Amniotic stem cell (primary cell): ENCODE data around the gene ARL2BP.
A peak's percentile ranks its signal among the peaks of the same experiment; 100 is the strongest.
"Not testable (repeated sequence)": the region's sequence is repeated elsewhere in the genome, so short reads cannot be mapped to it uniquely, and the experiment has no call there.

Experiments used
- DNase-seq: peaks from one replicate; lab custom pipeline; 2025; lab: John Stamatoyannopoulos, UW

ARL2BP gene

DNA sequence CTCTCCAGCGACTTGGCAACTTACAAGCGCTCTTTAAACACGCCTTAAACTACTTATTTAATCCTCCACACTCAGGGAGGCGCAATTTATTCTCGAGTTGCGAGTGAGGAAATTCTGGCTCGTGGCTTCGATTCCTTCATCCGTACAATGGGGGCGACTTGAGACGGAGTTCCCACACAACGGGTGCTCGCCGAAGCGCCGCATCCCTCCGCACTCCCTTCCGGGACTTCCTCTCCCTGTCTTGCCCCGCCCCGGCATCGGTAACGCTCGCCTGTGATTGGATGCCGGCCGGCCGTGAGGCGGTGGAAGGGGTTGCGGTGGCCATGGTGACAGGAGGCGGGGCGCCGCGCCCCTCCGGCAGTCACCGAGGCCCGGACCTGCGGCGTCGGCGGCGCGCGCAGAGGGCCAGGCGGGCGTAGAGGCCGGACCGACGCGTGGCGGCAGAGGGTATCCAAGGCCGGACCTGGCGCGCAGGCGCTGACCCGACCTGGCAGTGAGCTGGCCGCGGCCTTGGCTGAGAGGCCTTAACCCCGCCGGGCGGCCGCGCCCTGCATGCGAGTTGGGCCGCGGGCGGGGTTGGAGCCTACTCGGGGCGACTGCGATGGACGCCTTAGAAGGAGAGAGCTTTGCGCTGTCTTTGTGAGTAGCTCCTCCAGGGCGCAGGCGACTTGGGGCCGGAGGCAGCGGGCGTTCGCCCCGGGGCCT is at the start of gene ARL2BP:
ARL2BP (plus strand) TSS at position 493 of the 705 bp plus-strand sequence; CDS start at position 602, 109 bp downstream.
- DNase-seq = peak; percentile 95

DNA sequence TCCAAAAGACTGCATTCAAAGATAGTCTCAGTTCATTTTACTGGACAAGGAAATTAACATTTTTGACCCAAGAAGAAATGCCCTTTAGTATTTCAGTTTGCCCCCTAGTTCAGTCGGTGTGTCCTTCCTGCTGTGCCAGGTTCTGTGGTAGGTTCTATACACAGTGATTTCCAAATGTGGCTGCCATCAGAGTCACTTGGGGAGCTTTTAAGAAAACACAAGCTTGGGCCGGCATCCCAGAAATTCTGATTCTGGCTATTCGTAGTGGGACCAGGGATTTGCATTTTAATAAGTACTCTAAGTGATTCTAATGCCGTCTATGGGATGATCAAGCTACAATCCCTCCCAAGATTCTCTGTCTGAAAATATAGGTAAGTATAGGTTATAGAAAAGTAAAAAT is 48.8 kb upstream of the ARL2BP start:
- DNase-seq = no peak

DNA sequence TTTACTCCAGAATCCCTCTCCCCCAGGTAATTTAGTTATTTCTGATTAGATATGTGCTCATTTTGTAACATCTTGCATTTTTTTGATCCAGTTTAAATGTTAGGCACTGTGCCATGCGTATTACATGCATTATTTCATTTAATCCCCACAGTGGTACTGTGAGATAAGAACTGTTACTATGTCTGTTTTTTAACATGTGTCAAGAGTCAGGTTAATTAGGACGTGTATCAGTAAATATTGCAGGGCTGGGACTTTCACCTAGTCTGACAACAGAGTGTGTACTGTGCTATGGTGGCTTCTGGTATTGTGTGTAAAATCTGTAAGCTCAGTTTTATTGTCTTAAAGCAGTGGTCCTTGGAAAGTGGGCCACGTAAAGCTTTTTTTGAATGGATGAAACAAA is 48.3 kb upstream of the ARL2BP start:
- DNase-seq = no peak

DNA sequence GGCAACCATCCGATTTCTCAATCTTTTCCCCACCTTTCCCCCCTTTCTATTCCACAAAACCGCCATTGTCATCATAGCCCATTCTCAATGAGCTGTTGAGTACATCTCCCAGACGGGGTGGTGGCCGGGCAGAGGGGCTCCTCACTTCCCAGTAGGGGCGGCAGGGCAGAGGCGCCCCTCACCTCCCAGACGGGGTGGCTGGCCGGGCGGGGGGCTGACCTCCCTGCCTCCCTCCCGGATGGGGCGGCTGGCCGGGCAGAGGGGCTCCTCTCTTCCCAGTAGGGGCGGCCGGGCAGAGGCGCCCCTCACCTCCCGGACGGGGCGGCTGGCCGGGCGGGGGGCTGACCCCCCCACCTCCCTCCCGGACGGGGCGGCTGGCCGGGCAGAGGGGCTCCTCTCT is 44.7 kb upstream of the ARL2BP start:
- DNase-seq = not testable (repeated sequence)

DNA sequence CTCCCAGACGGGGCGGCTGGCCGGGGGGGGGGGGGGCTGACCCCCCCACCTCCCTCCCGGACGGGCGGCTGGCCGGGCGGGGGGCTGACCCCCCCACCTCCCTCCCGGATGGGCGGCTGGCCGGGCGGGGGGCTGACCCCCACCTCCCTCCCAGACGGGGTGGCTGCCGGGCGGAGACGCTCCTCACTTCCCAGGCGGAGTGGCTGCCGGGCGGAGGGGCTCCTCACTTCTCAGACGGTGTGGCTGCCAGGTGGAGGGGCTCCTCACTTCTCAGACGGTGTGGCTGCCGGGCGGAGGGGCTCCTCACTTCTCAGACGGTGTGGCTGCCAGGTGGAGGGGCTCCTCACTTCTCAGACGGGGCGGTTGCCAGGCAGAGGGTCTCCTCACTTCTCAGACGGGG is 44.1 kb upstream of the ARL2BP start:
- DNase-seq = not testable (repeated sequence)

DNA sequence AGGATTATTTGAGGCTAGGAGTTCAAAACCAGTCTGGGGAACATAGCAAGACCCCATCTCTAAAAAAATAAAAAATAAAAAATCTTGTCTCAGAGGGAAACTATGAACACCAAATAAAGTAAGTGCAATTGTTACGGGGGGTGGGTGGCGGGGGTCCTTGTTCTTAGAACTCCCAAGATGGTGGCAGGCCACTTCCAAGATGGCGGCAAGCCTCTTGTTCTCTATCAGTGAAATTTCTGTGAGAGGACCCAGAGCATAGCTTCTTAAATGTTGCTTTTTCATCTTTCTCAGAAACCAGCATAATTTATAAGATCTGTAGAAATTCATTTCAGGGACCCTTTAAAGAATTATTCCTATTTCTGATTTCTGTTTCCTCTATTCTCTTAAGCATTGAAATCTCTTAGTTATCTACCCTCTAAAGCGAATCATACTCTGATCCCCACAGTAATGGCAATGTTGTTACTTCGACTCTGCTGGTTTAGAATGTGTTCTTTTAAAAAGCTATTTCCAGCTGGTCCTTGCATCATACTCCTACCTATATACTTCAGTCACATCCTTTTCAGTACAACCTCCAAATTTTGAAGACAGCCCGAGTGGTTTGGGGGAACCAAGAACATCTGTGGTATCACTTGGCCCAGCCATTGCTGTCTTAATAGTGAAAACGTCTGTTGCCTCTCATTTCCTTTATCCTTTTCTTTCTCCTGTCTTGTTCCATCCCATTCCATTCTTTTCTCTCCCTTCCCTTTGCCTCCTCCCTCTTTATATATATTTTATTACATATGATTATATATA is 42.8 kb upstream of the ARL2BP start:
- DNase-seq = no peak

DNA sequence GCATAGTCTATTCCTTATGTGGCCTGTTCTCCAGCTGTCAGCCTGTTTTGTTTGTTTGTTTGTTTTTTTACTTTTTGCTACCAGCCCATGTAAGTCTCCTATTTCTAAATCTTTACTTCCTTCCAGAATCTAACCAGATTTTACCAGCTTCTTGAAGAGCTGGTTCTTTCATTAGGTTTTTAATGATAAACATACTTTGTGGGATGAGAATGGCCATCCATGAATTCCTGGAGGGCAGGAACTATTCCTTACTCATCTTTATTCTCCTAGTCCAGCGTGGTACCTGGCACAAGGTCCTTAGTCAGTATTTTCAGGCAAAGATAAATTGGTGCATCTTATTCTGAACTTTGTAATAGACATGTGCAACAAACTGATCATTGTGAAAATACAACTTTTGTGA is 41.6 kb upstream of the ARL2BP start:
- no peak for DNase-seq

DNA sequence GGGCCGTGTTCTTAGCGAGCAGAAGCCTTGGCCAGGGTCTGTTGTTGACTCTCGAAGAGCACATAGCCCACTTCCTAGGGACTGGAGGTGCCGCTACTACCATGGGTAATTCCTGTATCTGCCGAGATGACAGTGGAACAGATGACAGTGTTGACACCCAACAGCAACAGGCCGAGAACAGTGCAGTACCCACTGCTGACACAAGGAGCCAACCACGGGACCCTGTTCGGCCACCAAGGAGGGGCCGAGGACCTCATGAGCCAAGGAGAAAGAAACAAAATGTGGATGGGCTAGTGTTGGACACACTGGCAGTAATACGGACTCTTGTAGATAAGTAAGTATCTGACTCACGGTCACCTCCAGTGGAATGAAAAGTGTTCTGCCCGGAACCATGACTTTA is 40.4 kb upstream of the ARL2BP start:
- DNase-seq = no peak

DNA sequence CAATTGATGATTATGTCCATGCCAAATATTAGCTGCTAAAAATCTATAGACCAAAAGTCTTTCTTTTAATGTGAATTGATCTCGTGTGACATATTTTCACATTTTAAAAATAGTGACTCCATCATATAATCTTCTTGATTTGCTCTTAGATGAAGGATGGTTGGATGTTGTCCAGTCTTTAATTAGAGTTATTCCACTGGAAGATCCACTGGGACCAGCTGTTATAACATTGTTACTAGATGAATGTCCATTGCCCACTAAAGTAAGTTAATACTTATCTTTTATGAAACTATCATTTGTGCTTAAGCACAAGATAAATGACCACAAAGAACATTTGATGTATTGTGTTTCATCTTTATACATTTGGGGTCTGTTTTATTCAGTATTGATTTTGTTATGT is 36.1 kb upstream of the ARL2BP start:
- no peak for DNase-seq

DNA sequence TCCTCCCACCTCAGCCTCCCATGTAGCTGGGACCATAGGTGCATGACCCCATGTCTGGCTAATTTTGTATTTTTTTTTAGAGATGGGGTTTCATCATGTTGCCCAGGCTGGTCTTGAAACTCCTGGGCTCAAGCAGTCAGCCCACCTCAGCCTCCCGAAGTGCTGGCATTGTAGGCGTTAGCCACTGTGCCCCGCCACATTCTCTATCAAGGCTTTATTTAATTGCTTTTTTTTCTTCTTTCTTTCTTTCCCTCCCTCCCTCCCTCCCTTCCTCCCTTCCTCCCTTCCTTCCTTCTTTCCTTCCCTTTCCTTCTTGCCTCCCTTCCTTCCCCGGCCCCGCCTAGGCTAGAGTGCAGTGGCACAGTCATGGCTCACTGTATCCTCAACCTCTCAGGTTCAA is 35.3 kb upstream of the ARL2BP start:
- DNase-seq = no peak

DNA sequence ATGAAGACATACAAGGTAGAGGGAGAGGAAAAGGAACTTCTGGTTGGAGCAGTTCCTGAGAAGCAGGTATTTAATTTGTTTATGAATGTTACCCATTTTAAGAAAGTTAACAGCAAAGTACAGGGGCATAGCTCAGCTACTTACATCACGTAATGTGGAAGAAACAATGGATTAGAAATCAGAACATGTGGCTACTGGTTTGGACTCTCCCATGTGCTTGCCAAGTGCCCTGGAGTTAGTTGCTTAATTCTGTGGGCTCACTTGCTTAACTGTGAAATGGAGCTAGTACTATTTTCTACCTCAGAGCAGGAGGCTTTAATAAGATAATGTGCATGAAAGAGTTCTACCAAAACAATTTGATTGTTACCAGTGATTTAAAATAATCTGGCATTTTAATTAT is 31.6 kb upstream of the ARL2BP start:
- DNase-seq = no peak

DNA sequence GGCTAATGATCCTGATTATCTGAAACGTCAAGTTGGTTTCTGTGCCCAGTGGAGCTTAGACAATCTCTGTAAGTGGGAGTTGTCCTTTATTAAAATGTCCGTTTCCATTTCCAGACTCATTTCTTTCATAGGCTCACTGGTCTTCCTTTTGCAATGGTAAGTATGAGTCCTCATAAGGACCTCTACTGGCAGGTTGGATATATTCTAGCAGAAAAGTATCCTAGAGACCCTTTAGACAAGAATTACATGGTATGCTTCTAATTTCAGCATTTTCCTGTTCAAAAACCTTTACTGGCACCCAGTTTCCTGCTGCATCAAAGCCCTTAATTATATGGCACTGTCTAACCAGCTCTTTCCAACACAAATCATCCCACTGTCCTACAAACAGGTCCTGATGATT is 28.1 kb upstream of the ARL2BP start:
- DNase-seq = no peak

DNA sequence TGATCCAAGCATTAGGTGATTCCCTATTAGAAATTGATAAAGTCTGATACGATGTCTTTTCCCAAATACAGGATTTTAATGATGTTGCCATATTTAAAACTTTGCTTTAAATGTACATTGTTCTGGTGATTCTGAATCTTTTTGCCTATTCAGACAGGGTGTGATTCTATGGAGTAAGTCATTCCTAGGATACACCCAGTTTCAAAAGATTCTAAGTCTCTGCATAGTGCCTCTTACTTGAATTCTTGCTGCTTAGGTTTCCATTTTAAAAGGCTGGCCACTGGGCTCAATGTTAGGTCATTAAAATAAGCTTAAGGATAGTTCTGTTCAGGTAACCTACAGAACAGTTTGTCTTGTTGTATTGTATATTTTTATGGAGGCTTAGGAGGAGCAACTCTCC is 22.0 kb upstream of the ARL2BP start:
- DNase-seq = no peak

DNA sequence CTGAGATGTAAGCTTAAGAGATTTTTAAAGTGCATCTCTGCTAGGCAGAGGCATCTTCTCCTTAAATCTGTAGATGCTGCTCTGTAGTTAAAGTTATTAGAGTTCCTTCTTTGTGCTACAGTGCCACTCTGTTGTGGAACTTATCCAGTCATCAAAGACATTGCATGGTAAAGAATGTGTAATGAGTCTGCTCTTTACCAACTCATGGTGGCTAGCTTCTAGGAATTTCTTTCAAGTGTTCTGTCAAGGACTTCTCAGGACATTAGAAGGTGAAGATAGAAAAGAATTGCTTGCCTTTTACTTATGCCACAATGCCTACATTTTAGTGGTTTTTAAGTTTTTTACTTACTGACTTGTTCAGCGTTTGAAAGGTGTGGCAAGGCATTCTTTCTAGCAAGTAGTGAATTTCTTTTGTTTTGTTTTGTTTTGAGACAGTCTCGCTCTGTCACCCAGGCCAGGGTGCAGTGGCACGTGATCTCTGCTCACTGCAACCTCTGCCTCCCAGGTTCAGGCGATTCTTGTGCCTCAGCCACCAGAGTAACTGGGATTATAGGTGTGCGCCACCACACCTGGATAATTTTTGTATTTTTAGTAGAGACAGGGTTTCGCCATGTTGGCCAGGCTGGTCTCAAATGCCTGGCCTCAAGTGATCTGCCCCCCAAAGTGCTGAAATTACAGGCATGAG is 20.3 kb upstream of the ARL2BP start:
- DNase-seq = no peak

DNA sequence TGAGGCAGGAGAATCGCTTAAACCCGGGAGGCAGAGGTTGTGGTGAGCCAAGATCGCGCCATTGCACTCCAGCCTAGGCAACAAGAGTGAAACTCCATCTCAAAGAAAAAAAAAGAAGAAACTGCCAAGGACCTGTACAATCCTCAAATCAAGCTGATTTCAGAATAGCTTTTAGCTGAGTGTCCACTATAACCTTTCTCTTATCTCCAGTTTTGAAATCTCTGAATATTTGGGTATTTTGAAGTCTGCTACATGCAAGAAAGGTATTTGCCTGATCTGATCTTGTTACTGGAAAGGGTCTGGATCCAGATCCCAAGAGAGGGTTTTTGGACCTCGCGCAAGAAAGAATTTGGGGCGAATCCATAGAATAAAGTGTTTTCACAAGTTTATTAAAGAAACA is 19.1 kb upstream of the ARL2BP start:
- no peak for DNase-seq

DNA sequence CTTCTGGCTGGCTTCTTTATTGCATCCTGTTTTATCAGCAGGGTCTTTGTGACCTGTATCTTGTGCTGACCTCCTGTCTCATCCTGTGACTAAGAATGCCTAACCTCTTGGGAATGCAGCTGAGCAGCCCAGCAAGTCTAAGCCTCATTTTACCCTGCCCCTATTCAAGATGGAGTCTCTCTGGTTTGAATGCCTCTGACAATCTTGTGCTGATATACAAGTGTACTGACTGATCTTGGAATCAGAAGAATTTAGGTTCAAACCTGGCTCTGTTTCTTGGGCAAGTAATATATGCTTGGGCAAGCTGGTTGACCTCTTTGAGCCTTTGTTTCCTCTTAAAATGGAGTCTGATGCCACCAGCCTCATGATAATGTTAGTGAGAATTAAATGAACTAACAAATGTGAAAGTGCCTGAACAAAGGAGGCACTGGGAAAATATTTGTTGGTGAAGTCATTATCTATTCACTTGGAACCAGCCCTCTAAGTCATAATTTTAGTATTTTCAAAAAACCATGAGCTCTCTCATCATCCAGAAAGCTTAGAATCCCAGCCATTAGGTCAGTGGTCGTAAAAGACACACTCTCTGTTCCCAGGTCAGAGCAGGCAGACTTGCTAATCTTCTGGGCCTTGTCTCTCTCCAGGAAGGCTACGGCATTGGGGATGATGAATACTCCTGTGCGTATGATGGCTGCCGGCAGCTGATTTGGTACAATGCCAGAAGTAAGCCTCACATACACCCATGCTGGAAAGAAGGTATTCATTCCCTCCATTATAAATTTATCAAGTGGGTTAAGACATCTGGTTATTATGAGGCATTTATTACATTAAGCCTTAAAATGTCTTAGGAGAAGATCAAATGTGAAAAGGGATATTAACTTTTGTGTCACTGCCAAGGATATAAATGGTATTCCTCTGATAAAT is 18.1 kb upstream of the ARL2BP start:
- no peak for DNase-seq

DNA sequence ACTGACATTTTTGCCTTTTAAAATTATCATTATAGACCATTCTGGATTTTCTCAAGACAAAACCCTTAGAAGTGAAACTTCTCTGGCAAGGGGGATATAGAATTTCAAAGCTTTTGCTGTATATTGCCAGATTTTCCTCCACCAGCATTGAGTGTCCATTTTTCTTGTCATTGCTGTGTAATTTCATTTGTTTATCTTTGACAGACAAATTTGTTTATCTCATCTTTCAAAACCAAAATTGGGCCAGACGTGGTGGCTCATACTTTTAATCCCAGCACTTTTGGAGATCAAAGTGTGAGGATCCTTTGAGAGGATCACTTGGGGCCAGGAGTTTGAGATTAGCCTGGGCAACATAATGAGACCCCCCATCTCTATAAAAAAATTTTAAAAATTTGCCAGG is 16.0 kb upstream of the ARL2BP start:
- DNase-seq = no peak

DNA sequence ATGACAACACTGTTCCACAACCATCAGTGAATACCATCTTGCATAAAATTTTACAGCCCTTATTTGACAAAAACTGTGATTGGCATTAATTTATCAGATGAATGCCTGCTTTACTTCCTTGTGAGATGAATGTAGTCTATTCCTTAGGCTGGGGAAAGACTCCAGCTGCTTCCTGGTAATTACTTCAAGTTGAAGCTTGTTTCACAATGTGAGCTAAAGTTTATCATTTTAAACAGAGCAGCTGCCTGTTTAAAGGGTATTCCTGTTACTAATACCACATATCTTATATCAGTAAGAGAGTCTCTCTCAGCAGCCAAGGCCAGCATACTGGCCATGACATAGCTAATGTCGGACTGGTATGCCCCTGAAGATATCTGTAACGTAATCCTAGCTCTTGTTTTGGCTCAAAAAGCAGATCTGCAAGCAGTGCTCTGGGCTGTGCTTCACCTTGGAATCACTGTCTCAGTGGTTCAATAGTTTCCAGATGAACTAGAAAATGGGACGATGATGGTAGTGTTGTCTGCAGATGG is 13.2 kb upstream of the ARL2BP start:
- no peak for DNase-seq

DNA sequence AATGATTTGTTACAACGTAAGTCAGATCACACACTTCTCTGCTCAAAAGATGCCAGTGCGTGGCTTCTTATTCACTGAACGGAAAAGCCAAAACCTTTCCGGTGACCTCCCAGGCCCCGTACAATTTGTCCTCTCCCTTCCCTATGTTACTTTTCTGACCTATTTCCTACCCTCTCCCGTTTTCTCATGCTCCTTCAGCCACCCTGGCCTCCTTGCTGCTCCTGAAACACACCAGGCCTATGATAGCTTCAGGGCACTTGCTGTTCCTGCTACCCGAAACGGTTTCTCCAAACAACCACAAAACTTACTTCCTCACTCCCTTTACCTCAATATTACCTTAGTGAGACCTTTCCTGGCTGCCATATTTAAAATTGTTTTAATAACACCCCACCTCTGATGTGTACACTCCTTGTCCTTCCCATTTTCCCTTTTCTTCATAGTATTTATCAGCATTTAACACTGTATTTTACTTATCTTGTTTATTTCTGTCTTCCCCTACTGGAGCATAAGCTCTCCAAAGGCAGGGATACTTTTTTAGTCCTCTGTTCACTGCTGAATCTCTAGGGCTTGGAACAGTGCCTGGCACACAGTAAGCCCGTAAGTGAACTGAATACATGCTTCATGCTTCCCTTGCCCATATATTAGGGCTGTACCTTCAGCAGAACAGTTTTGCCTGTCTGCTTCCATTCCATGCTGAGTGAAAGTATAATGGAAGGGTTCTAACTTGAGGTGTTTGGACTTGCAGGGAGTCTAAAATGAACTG is 10.9 kb upstream of the ARL2BP start:
- DNase-seq = no peak

DNA sequence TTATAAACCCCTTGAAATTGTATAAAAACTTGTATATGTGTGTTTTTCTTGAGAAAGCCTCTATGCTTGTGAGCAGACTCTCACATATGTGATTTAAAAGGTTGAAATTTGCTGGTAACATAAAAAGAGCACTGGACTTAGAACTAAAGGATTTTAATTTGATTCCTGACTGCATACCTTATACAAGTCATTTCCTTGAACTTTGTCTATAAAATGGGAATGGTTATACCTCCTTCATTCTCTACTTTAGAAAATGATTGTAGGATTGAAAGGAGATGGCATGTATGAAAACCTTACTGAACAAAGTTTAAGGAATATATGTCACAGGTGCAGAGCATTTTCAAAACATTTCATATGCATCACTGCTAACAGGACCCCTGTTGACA is 10.4 kb upstream of the ARL2BP start:
- DNase-seq = no peak
